Parathyroid adenoma (tissue), 2 donors: ENCODE results near the gene CNTNAP1.
A peak's percentile ranks its signal among the peaks of the same experiment; 100 is the strongest.

ENCODE experiments used
- H2AFZ ChIP-seq: fragments of 300-600 bp; sonication (generic); one replicate; pipeline ENCODE4 v1.7.0; 2017; ENCODE audit warnings: antibody characterized with exemption, mild to moderate bottlenecking
- H3K27ac ChIP-seq: fragments of 300-600 bp; sonication (generic); one replicate; pipeline ENCODE4 v1.7.0; 2017
- H3K27me3 ChIP-seq: fragments of 300-600 bp; sonication (generic); one replicate; pipeline ENCODE4 v1.7.0; 2017; ENCODE audit warnings: low read length; ENCODE audit not compliant: control insufficient read depth, insufficient read depth
- H3K36me3 ChIP-seq: fragments of 300-600 bp; sonication (generic); one replicate; pipeline ENCODE4 v1.7.0; 2017; ENCODE audit warnings: low read length; ENCODE audit not compliant: control insufficient read depth, insufficient read depth
- H3K4me1 ChIP-seq: fragments of 300-600 bp; sonication (generic); one replicate; pipeline ENCODE4 v1.7.0; 2017; ENCODE audit warnings: control low read depth
- H3K4me2 ChIP-seq: fragments of 300-600 bp; sonication (generic); one replicate; pipeline ENCODE4 v1.7.0; 2017; ENCODE audit warnings: low read length
- H3K4me3 ChIP-seq: fragments of 300-600 bp; sonication (generic); one replicate; pipeline ENCODE4 v1.7.0; 2017; ENCODE audit warnings: low read depth, low read length
- H3K79me2 ChIP-seq: fragments of 300-600 bp; sonication (generic); one replicate; pipeline ENCODE4 v1.7.0; 2017; ENCODE audit warnings: control low read depth
- H3K9ac ChIP-seq: fragments of 300-600 bp; sonication (generic); one replicate; pipeline ENCODE4 v1.7.0; 2017; ENCODE audit warnings: mild to moderate bottlenecking
- H3K9me3 ChIP-seq: fragments of 300-600 bp; sonication (generic); one replicate; pipeline ENCODE4 v1.7.0; 2017; ENCODE audit warnings: low read length; ENCODE audit not compliant: control insufficient read depth
- CTCF ChIP-seq: fragments of 300-600 bp; sonication (generic); IDR thresholded peaks from one replicate; pipeline ENCODE4 v1.7.0; 2017; ENCODE audit warnings: antibody characterized with exemption, mild to moderate bottlenecking
- donor health status: primary hyperparathyroidism.

CNTNAP1 gene

DNA sequence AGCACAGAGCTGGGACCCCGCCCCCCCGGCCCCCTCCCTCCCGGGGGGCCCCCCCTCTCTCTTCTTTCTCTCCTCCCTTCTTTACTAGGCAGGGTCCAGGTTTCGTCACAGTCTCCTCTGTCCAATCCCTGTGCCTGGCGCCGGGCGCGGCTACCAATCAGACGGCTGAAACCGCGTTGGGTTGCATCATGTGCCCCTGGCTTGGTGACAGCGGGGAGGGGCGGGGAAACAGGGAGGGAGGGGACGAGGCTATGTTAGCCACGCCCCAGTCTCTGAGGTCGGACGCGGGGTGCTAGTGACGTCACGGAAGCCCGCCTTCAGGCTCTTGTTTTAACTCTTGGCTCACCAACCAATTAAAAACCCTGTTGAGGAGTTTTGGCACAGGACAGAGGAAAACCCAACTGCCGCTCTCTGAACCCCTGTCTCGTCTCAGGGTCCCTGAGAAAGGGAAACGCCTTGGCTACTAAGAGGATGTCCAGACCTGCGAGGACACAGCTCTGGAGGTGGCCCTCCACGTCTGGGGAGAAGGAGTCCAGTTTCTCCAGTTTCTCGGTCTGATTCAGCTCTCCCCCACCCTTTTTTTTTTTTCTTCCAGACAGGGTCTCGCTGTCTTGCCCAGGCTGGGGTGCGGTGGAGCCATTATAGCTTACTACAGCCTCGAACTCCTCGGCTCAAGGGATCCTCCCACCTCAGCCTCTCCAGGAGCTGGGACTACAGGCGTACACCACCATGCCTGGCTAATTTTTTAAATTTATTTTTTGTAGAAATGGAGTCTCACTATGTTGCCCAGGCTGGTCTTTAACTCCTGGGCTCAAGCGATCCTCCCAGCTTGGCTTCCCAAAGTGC is 5.1 kb upstream of the CNTNAP1 start:
- H2AFZ ChIP-seq = peak overlapping the region; percentile 85
- peak overlapping the region; percentile 96 for H3K4me3 ChIP-seq
- H3K79me2 ChIP-seq = peaks cover 9% of the 10 kb centered on the region
- peak overlapping the region; percentile 99 for H3K4me2 ChIP-seq
- H3K4me1 ChIP-seq = peaks cover 15% of the 10 kb centered on the region
- peak overlapping the region; percentile 97 for H3K27ac ChIP-seq
- no peak for TF ChIP-seq CTCF
- H3K36me3 ChIP-seq = no peaks in the 10 kb centered on the region
- H3K27me3 ChIP-seq = no peaks in the 10 kb centered on the region
- H3K9ac ChIP-seq = peak overlapping the region; percentile 68
- H3K9me3 ChIP-seq = no peaks in the 10 kb centered on the region

- Histone ChIP-seq H3K9ac (peak overlapping the region; percentile 68), H3K4me3 (peak overlapping the region; percentile 88), H3K27ac (peak overlapping the region; percentile 97), H3K79me2 (peaks cover 9% of the 10 kb centered on the region), H3K9me3 (no peaks in the 10 kb centered on the region), H2AFZ (peak overlapping the region; percentile 85), H3K4me1 (peaks cover 17% of the 10 kb centered on the region), H3K27me3 (no peaks in the 10 kb centered on the region), H3K36me3 (no peaks in the 10 kb centered on the region), H3K4me2 (peak overlapping the region; percentile 99)
- TF ChIP-seq CTCF = no peak
These were observed 4.2 kb upstream of the CNTNAP1 start for GRCh38 chr17:42677921-42678781.

DNA sequence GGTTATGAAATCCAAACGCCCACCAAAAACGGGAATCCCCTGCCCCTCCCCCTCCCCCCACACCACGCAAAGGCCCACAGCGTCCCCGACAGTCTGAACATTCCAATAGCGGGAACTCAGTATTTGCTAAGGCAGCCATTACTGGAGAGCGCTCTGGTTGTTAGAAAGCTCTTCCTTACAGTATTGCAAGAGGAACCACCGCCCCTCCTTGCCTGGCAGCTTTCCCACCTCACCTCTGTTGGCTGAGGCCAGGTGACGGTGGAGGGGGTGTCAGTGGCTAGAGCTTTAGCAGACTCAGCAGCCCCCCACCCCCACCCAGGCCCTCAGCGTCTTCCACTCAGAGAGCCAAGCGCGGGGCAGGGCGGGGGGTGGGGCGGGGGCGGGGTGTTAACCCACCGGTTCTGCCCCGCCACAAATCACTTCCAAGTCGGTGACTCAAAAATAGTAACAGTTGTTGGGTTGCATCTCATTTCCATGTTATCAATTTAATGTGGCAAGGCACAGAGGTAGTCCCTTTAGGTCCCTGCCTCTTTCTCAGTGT is 3.3 kb upstream of the CNTNAP1 start:
- no peaks in the 10 kb centered on the region for H3K9me3 ChIP-seq
- peaks cover 9% of the 10 kb centered on the region for H3K79me2 ChIP-seq
- H3K27ac ChIP-seq = peak overlapping the region; percentile 97
- H3K9ac ChIP-seq = peak overlapping the region; percentile 49
- peak overlapping the region; percentile 88 for H3K4me3 ChIP-seq
- no peaks in the 10 kb centered on the region for H3K36me3 ChIP-seq
- peaks cover 17% of the 10 kb centered on the region for H3K4me1 ChIP-seq
- peak overlapping the region; percentile 85 for H2AFZ ChIP-seq
- TF ChIP-seq CTCF = no peak
- peak overlapping the region; percentile 95 for H3K4me2 ChIP-seq
- H3K27me3 ChIP-seq = no peaks in the 10 kb centered on the region

DNA sequence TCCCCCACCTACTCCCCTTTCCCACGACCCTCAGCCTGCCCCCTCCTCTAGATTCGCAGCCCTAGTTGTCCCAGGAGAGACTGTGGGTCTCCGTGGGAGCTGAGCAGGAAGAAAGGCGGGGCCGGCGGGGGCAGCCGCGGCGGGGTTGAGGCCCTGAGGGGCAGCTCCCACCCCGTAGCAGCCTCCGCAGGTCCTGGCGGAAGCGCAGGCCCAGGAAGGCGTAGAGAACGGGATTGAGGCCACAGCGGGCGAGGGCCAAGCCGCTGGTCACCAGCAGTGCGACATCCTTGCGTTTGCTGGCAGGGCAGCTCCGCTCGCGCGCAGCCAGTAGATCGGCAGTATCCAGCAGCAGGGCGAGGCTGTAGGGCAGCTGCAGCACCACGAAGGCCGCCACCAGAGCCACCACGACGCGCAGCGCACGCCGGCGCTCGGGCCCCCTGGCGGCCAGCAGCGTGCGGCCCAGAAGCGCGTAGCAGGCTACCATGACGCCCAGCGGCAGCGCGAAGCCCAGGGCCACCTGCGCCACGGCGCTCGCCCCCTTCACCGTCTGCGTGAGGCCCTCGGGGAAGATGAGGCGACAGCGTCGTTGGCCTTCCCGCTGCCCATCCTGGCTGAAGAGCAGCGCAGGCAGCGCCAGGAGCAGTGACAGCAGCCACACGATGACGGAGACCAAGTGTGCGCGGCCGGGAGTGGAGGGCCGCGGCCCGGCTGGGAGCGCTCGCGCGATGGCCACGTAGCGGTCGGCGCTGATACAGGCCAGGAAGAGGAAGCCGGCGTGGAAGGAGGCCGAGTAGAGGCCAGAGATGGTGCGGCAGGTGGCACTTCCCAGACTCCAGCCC is 2.6 kb upstream of the CNTNAP1 start:
- H3K4me2 ChIP-seq = peak overlapping the region; percentile 95
- peaks cover 9% of the 10 kb centered on the region for H3K79me2 ChIP-seq
- no peaks in the 10 kb centered on the region for H3K27me3 ChIP-seq
- H3K9me3 ChIP-seq = no peaks in the 10 kb centered on the region
- peak overlapping the region; percentile 85 for H2AFZ ChIP-seq
- H3K27ac ChIP-seq = peak overlapping the region; percentile 97
- peak overlapping the region; percentile 49 for H3K9ac ChIP-seq
- H3K4me3 ChIP-seq = peak overlapping the region; percentile 47
- H3K4me1 ChIP-seq = peaks cover 17% of the 10 kb centered on the region
- no peaks in the 10 kb centered on the region for H3K36me3 ChIP-seq
- peak; percentile 88 for TF ChIP-seq CTCF
